Measurements from ENCODE around the gene CACNA1H.

CACNA1H gene

GRCh38 chr16:1142911-1143310 is 10.0 kb upstream of the CACNA1H start:
- no peak overlapping the region for H3K9ac ChIP-seq (ENCODE audit: low read length)
- no peak overlapping the region for H3K4me2 ChIP-seq (ENCODE audit: low read depth, low read length, poor library complexity, severe bottlenecking)
- no peaks in the 10 kb centered on the region for H3K9me3 ChIP-seq (ENCODE audit: insufficient read depth, low read length)
- no peak overlapping the region for H3K27ac ChIP-seq (ENCODE audit: low read depth, low read length)
- TF ChIP-seq CTCF (IDR thresholded peaks at IDR 0.05; ENCODE audit: insufficient read depth, low read length, poor library complexity, severe bottlenecking) (no peak), EZH2phosphoT487 (conservative IDR thresholded peaks at IDR 0.05; ENCODE audit: low read length) (no peak)
- H3F3A ChIP-seq (ENCODE audit: insufficient read depth) = no peaks in the 10 kb centered on the region
- no peaks in the 10 kb centered on the region for H4K20me1 ChIP-seq (ENCODE audit: low read depth, low read length)
- H2AFZ ChIP-seq (ENCODE audit: low read depth, low read length, severe bottlenecking) = no peak overlapping the region
- no peaks in the 10 kb centered on the region for H3K27me3 ChIP-seq (ENCODE audit: low read length)
- H3K4me3 ChIP-seq (ENCODE audit: insufficient read depth, low read length, poor library complexity, severe bottlenecking) = no peak overlapping the region
- no peaks in the 10 kb centered on the region for H3K36me3 ChIP-seq (ENCODE audit: low read length)
- H3K79me2 ChIP-seq (ENCODE audit: insufficient read depth, low read length) = no peaks in the 10 kb centered on the region
- no peaks in the 10 kb centered on the region for H3K9me2 ChIP-seq (replicated peaks; ENCODE audit: insufficient read depth, low read length)

GRCh38 chr16:1143761-1144450 is 9.0 kb upstream of the CACNA1H start:
- H3F3A ChIP-seq (ENCODE audit: insufficient read depth) = no peaks in the 10 kb centered on the region
- H3K9ac ChIP-seq (ENCODE audit: low read length) = no peak overlapping the region
- H3K4me3 ChIP-seq (ENCODE audit: insufficient read depth, low read length, poor library complexity, severe bottlenecking) = no peak overlapping the region
- no peaks in the 10 kb centered on the region for H3K79me2 ChIP-seq (ENCODE audit: insufficient read depth, low read length)
- no peaks in the 10 kb centered on the region for H3K9me3 ChIP-seq (ENCODE audit: insufficient read depth, low read length)
- H3K27ac ChIP-seq (ENCODE audit: low read depth, low read length) = no peak overlapping the region
- H4K20me1 ChIP-seq (ENCODE audit: low read depth, low read length) = no peaks in the 10 kb centered on the region
- TF ChIP-seq EZH2phosphoT487 (conservative IDR thresholded peaks at IDR 0.05; ENCODE audit: low read length) (no peak), CTCF (IDR thresholded peaks at IDR 0.05; ENCODE audit: insufficient read depth, low read length, poor library complexity, severe bottlenecking) (no peak)
- H3K27me3 ChIP-seq (ENCODE audit: low read length) = no peaks in the 10 kb centered on the region
- H3K36me3 ChIP-seq (ENCODE audit: low read length) = no peaks in the 10 kb centered on the region
- no peak overlapping the region for H3K4me2 ChIP-seq (ENCODE audit: low read depth, low read length, poor library complexity, severe bottlenecking)
- H3K9me2 ChIP-seq (replicated peaks; ENCODE audit: insufficient read depth, low read length) = no peaks in the 10 kb centered on the region
- H2AFZ ChIP-seq (ENCODE audit: low read depth, low read length, severe bottlenecking) = no peak overlapping the region

GRCh38 chr16:1144476-1145382 is 8.2 kb upstream of the CACNA1H start:
- no peaks in the 10 kb centered on the region for H4K20me1 ChIP-seq (ENCODE audit: low read depth, low read length)
- H3K4me3 ChIP-seq (ENCODE audit: insufficient read depth, low read length, poor library complexity, severe bottlenecking) = no peak overlapping the region
- no peaks in the 10 kb centered on the region for H3K27me3 ChIP-seq (ENCODE audit: low read length)
- no peaks in the 10 kb centered on the region for H3K79me2 ChIP-seq (ENCODE audit: insufficient read depth, low read length)
- no peak overlapping the region for H3K9ac ChIP-seq (ENCODE audit: low read length)
- H2AFZ ChIP-seq (ENCODE audit: low read depth, low read length, severe bottlenecking) = no peak overlapping the region
- TF ChIP-seq CTCF (IDR thresholded peaks at IDR 0.05; ENCODE audit: insufficient read depth, low read length, poor library complexity, severe bottlenecking) (no peak), EZH2phosphoT487 (conservative IDR thresholded peaks at IDR 0.05; ENCODE audit: low read length) (no peak)
- no peaks in the 10 kb centered on the region for H3F3A ChIP-seq (ENCODE audit: insufficient read depth)
- no peaks in the 10 kb centered on the region for H3K36me3 ChIP-seq (ENCODE audit: low read length)
- H3K4me2 ChIP-seq (ENCODE audit: low read depth, low read length, poor library complexity, severe bottlenecking) = no peak overlapping the region
- no peaks in the 10 kb centered on the region for H3K9me2 ChIP-seq (replicated peaks; ENCODE audit: insufficient read depth, low read length)
- H3K27ac ChIP-seq (ENCODE audit: low read depth, low read length) = no peak overlapping the region
- no peaks in the 10 kb centered on the region for H3K9me3 ChIP-seq (ENCODE audit: insufficient read depth, low read length)

Data from SU-DHL-6 (cell line).